ENCODE measurements around the gene DPYD.

The DPYD gene

GRCh38 chr1:97841338-97841737, 79.5 kb downstream of the DPYD start:
- DNase-seq (ENCODE audit: low read depth in 3 of 3) = no peak

- no peak for DNase-seq (ENCODE audit: low read depth in 3 of 3)
Measured at GRCh38 chr1:97837161-97837560, 83.7 kb downstream of the DPYD start.

GRCh38 chr1:97834899-97835298, 85.9 kb downstream of the DPYD start:
- DNase-seq (ENCODE audit: low read depth in 3 of 3) = no peak

- DNase-seq (ENCODE audit: low read depth in 3 of 3) = no peak
Measured at GRCh38 chr1:97833881-97834280, 87.0 kb downstream of the DPYD start.

GRCh38 chr1:97832481-97832880, 88.4 kb downstream of the DPYD start:
- DNase-seq (ENCODE audit: low read depth in 3 of 3) = no peak

GRCh38 chr1:97827887-97828286, 92.9 kb downstream of the DPYD start:
- no peak for DNase-seq (ENCODE audit: low read depth in 3 of 3)

GRCh38 chr1:97826820-97827219, 94.0 kb downstream of the DPYD start:
- DNase-seq (ENCODE audit: low read depth in 3 of 3) = no peak

GRCh38 chr1:97824624-97825023, 96.2 kb downstream of the DPYD start:
- DNase-seq (ENCODE audit: low read depth in 3 of 3) = no peak

GRCh38 chr1:97824200-97824599, 96.6 kb downstream of the DPYD start:
- DNase-seq (ENCODE audit: low read depth in 3 of 3) = no peak

GRCh38 chr1:97820470-97821188, 100.2 kb downstream of the DPYD start:
- DNase-seq (ENCODE audit: low read depth in 3 of 3) = no peak

GRCh38 chr1:97816927-97817326, 103.9 kb downstream of the DPYD start:
- DNase-seq (ENCODE audit: low read depth in 3 of 3) = no peak

GRCh38 chr1:97814804-97815203, 106.0 kb downstream of the DPYD start:
- DNase-seq (ENCODE audit: low read depth in 3 of 3) = no peak

- DNase-seq (ENCODE audit: low read depth in 3 of 3) = no peak
Measured at GRCh38 chr1:97814121-97814520, 106.7 kb downstream of the DPYD start.

- no peak for DNase-seq (ENCODE audit: low read depth in 3 of 3)
Measured at GRCh38 chr1:97812076-97812475, 108.8 kb downstream of the DPYD start.

- no peak for DNase-seq (ENCODE audit: low read depth in 3 of 3)
Measured at GRCh38 chr1:97806996-97807520, 113.8 kb downstream of the DPYD start.

GRCh38 chr1:97806326-97806725, 114.5 kb downstream of the DPYD start:
- DNase-seq (ENCODE audit: low read depth in 3 of 3) = no peak

- DNase-seq (ENCODE audit: low read depth in 3 of 3) = no peak
Measured at GRCh38 chr1:97805093-97805492, 115.7 kb downstream of the DPYD start.

- DNase-seq (ENCODE audit: low read depth in 3 of 3) = no peak
Measured at GRCh38 chr1:97803026-97803425, 117.8 kb downstream of the DPYD start.

GRCh38 chr1:97802011-97802410, 118.8 kb downstream of the DPYD start:
- no peak for DNase-seq (ENCODE audit: low read depth in 3 of 3)

- no peak for DNase-seq (ENCODE audit: low read depth in 3 of 3)
Measured at GRCh38 chr1:97797403-97798183, 123.2 kb downstream of the DPYD start.

- no peak for DNase-seq (ENCODE audit: low read depth in 3 of 3)
Measured at GRCh38 chr1:97796711-97797110, 124.1 kb downstream of the DPYD start.

GRCh38 chr1:97792655-97793054, 128.2 kb downstream of the DPYD start:
- DNase-seq (ENCODE audit: low read depth in 3 of 3) = no peak

GRCh38 chr1:97791251-97791650, 129.6 kb downstream of the DPYD start:
- no peak for DNase-seq (ENCODE audit: low read depth in 3 of 3)
